ENCODE measurements around the gene NKD1. TPM values are rescaled to one million over a fixed set of nuclear protein-coding genes. Genes with fewer than 3 reads are reported as not detected.

The NKD1 gene
- total RNA-seq, 1 donor from 2014 or later: 2.4 TPM

GRCh38 chr16:50662306-50662940, 114.2 kb downstream of the NKD1 start:
- DNase-seq (ENCODE audit: low spot score in 2 of 2): no peak
- no peak for FAIRE-seq

GRCh38 chr16:50664270-50664669, 116.1 kb downstream of the NKD1 start:
- DNase-seq (ENCODE audit: low spot score in 2 of 2) (no peak), FAIRE-seq (no peak)

- peak; percentile 31 for FAIRE-seq
- DNase-seq (ENCODE audit: low spot score in 2 of 2): peak; percentile 57 to 81
Observed at GRCh38 chr16:50665128-50665878, 117.1 kb downstream of the NKD1 start.

GRCh38 chr16:50666658-50667496, 118.7 kb downstream of the NKD1 start:
- FAIRE-seq (no peak), DNase-seq (ENCODE audit: low spot score in 2 of 2) (no peak)

GRCh38 chr16:50667497-50668367, 119.5 kb downstream of the NKD1 start:
- FAIRE-seq (no peak), DNase-seq (ENCODE audit: low spot score in 2 of 2) (no peak)

GRCh38 chr16:50668368-50669008, 120.3 kb downstream of the NKD1 start:
- FAIRE-seq (no peak), DNase-seq (ENCODE audit: low spot score in 2 of 2) (no peak)

GRCh38 chr16:50669741-50670140, 121.5 kb downstream of the NKD1 start:
- DNase-seq (ENCODE audit: low spot score in 2 of 2) (no peak), FAIRE-seq (no peak)

- FAIRE-seq (no peak), DNase-seq (ENCODE audit: low spot score in 2 of 2) (no peak)
Observed at GRCh38 chr16:50670476-50670875, 122.3 kb downstream of the NKD1 start.

GRCh38 chr16:50671644-50672260, 123.6 kb downstream of the NKD1 start:
- DNase-seq (ENCODE audit: low spot score in 2 of 2) (no peak), FAIRE-seq (no peak)

GRCh38 chr16:50673496-50674275, 125.5 kb downstream of the NKD1 start:
- FAIRE-seq (no peak), DNase-seq (ENCODE audit: low spot score in 2 of 2) (no peak)

GRCh38 chr16:50674831-50675230, 126.6 kb downstream of the NKD1 start:
- FAIRE-seq (no peak), DNase-seq (ENCODE audit: low spot score in 2 of 2) (no peak)

GRCh38 chr16:50675686-50676610, 127.8 kb downstream of the NKD1 start:
- FAIRE-seq (no peak), DNase-seq (ENCODE audit: low spot score in 2 of 2) (no peak)

- no peak for FAIRE-seq
Observed at GRCh38 chr16:50676684-50677225, 128.6 kb downstream of the NKD1 start.

GRCh38 chr16:50677351-50677750, 129.2 kb downstream of the NKD1 start:
- DNase-seq (ENCODE audit: low spot score in 2 of 2) (no peak), FAIRE-seq (no peak)

More at GRCh38 chr16:50676684-50677225, 128.6 kb downstream of the NKD1 start:
- DNase-seq (ENCODE audit: low spot score in 2 of 2): no peak

- DNase-seq (ENCODE audit: low spot score in 2 of 2) (no peak), FAIRE-seq (no peak)
Observed at GRCh38 chr16:50678531-50678930, 130.3 kb downstream of the NKD1 start.

- no peak for FAIRE-seq
- DNase-seq (ENCODE audit: low spot score in 2 of 2): no peak
Observed at GRCh38 chr16:50679266-50679665, 131.1 kb downstream of the NKD1 start.
